ENCODE data around the gene HPS6.

Gene HPS6

GRCh38 chr10:102072673-102073527 lies 7.8 kb downstream of the HPS6 start:
- H3K4me1 ChIP-seq (ENCODE audit: control insufficient read depth, insufficient read depth, low read length) = no peaks in the 10 kb centered on the region
- H3K9ac ChIP-seq (ENCODE audit: low read depth, low read length) = no peak overlapping the region
- H3K4me3 ChIP-seq (ENCODE audit: low read length) = no peak overlapping the region
- no peaks in the 10 kb centered on the region for H3K9me3 ChIP-seq (replicated peaks; ENCODE audit: low read length)
- H3K4me2 ChIP-seq (ENCODE audit: low read length) = no peak overlapping the region
- no peaks in the 10 kb centered on the region for H3K27me3 ChIP-seq (ENCODE audit: control insufficient read depth, insufficient read depth, low read length)
- H3K36me3 ChIP-seq (ENCODE audit: insufficient read depth, low read length) = peaks cover 12% of the 10 kb centered on the region

- Histone ChIP-seq H3K9ac (ENCODE audit: low read depth, low read length) (no peak overlapping the region), H3K27me3 (ENCODE audit: control insufficient read depth, insufficient read depth, low read length) (no peaks in the 10 kb centered on the region), H3K4me3 (ENCODE audit: low read length) (no peak overlapping the region), H3K9me3 (replicated peaks; ENCODE audit: low read length) (no peaks in the 10 kb centered on the region), H3K4me1 (ENCODE audit: control insufficient read depth, insufficient read depth, low read length) (no peaks in the 10 kb centered on the region), H3K4me2 (ENCODE audit: low read length) (no peak overlapping the region), H3K36me3 (ENCODE audit: insufficient read depth, low read length) (no peaks in the 10 kb centered on the region)
These were observed 18.4 kb downstream of the HPS6 start for GRCh38 chr10:102083541-102083940.

GRCh38 chr10:102085336-102085735 lies 20.2 kb downstream of the HPS6 start:
- H3K9me3 ChIP-seq (replicated peaks; ENCODE audit: low read length) = no peaks in the 10 kb centered on the region
- H3K4me3 ChIP-seq (ENCODE audit: low read length) = no peak overlapping the region
- no peaks in the 10 kb centered on the region for H3K4me1 ChIP-seq (ENCODE audit: control insufficient read depth, insufficient read depth, low read length)
- no peaks in the 10 kb centered on the region for H3K36me3 ChIP-seq (ENCODE audit: insufficient read depth, low read length)
- no peaks in the 10 kb centered on the region for H3K27me3 ChIP-seq (ENCODE audit: control insufficient read depth, insufficient read depth, low read length)
- no peak overlapping the region for H3K4me2 ChIP-seq (ENCODE audit: low read length)
- no peak overlapping the region for H3K9ac ChIP-seq (ENCODE audit: low read depth, low read length)

- Histone ChIP-seq H3K4me1 (ENCODE audit: control insufficient read depth, insufficient read depth, low read length) (no peaks in the 10 kb centered on the region), H3K27me3 (ENCODE audit: control insufficient read depth, insufficient read depth, low read length) (no peaks in the 10 kb centered on the region), H3K4me3 (ENCODE audit: low read length) (no peak overlapping the region), H3K9ac (ENCODE audit: low read depth, low read length) (no peak overlapping the region), H3K9me3 (replicated peaks; ENCODE audit: low read length) (no peaks in the 10 kb centered on the region), H3K4me2 (ENCODE audit: low read length) (no peak overlapping the region), H3K36me3 (ENCODE audit: insufficient read depth, low read length) (no peaks in the 10 kb centered on the region)
These were observed 21.0 kb downstream of the HPS6 start for GRCh38 chr10:102086196-102086595.

GRCh38 chr10:102090772-102091171 lies 25.6 kb downstream of the HPS6 start:
- no peaks in the 10 kb centered on the region for H3K36me3 ChIP-seq (ENCODE audit: insufficient read depth, low read length)
- no peak overlapping the region for H3K4me2 ChIP-seq (ENCODE audit: low read length)
- H3K4me3 ChIP-seq (ENCODE audit: low read length) = no peak overlapping the region
- no peak overlapping the region for H3K9ac ChIP-seq (ENCODE audit: low read depth, low read length)
- H3K4me1 ChIP-seq (ENCODE audit: control insufficient read depth, insufficient read depth, low read length) = no peaks in the 10 kb centered on the region
- H3K27me3 ChIP-seq (ENCODE audit: control insufficient read depth, insufficient read depth, low read length) = no peaks in the 10 kb centered on the region
- no peaks in the 10 kb centered on the region for H3K9me3 ChIP-seq (replicated peaks; ENCODE audit: low read length)

- Histone ChIP-seq H3K36me3 (ENCODE audit: insufficient read depth, low read length) (no peaks in the 10 kb centered on the region), H3K4me1 (ENCODE audit: control insufficient read depth, insufficient read depth, low read length) (no peaks in the 10 kb centered on the region), H3K27me3 (ENCODE audit: control insufficient read depth, insufficient read depth, low read length) (no peaks in the 10 kb centered on the region), H3K4me3 (ENCODE audit: low read length) (no peak overlapping the region), H3K9ac (ENCODE audit: low read depth, low read length) (no peak overlapping the region), H3K9me3 (replicated peaks; ENCODE audit: low read length) (no peaks in the 10 kb centered on the region), H3K4me2 (ENCODE audit: low read length) (no peak overlapping the region)
These were observed 31.3 kb downstream of the HPS6 start for GRCh38 chr10:102096449-102096848.

- Histone ChIP-seq H3K4me2 (ENCODE audit: low read length) (no peak overlapping the region), H3K4me3 (ENCODE audit: low read length) (no peak overlapping the region), H3K27me3 (ENCODE audit: control insufficient read depth, insufficient read depth, low read length) (no peaks in the 10 kb centered on the region), H3K4me1 (ENCODE audit: control insufficient read depth, insufficient read depth, low read length) (no peaks in the 10 kb centered on the region), H3K9ac (ENCODE audit: low read depth, low read length) (no peak overlapping the region), H3K36me3 (ENCODE audit: insufficient read depth, low read length) (peaks cover 10% of the 10 kb centered on the region), H3K9me3 (replicated peaks; ENCODE audit: low read length) (no peaks in the 10 kb centered on the region)
These were observed 36.0 kb downstream of the HPS6 start for GRCh38 chr10:102101152-102101551.

- no peak overlapping the region for H3K9ac ChIP-seq (ENCODE audit: low read depth, low read length)
- H3K9me3 ChIP-seq (replicated peaks; ENCODE audit: low read length) = no peaks in the 10 kb centered on the region
- peaks cover 21% of the 10 kb centered on the region for H3K36me3 ChIP-seq (ENCODE audit: insufficient read depth, low read length)
- H3K4me1 ChIP-seq (ENCODE audit: control insufficient read depth, insufficient read depth, low read length) = no peaks in the 10 kb centered on the region
- H3K4me2 ChIP-seq (ENCODE audit: low read length) = no peak overlapping the region
- H3K4me3 ChIP-seq (ENCODE audit: low read length) = no peak overlapping the region
- no peaks in the 10 kb centered on the region for H3K27me3 ChIP-seq (ENCODE audit: control insufficient read depth, insufficient read depth, low read length)
These were observed 37.3 kb downstream of the HPS6 start for GRCh38 chr10:102102421-102102820.

GRCh38 chr10:102106998-102107397 lies 41.8 kb downstream of the HPS6 start:
- no peaks in the 10 kb centered on the region for H3K4me1 ChIP-seq (ENCODE audit: control insufficient read depth, insufficient read depth, low read length)
- no peak overlapping the region for H3K4me3 ChIP-seq (ENCODE audit: low read length)
- H3K27me3 ChIP-seq (ENCODE audit: control insufficient read depth, insufficient read depth, low read length) = no peaks in the 10 kb centered on the region
- H3K36me3 ChIP-seq (ENCODE audit: insufficient read depth, low read length) = peaks cover 58% of the 10 kb centered on the region
- no peaks in the 10 kb centered on the region for H3K9me3 ChIP-seq (replicated peaks; ENCODE audit: low read length)
- no peak overlapping the region for H3K9ac ChIP-seq (ENCODE audit: low read depth, low read length)
- no peak overlapping the region for H3K4me2 ChIP-seq (ENCODE audit: low read length)

- no peaks in the 10 kb centered on the region for H3K27me3 ChIP-seq (ENCODE audit: control insufficient read depth, insufficient read depth, low read length)
- peaks cover 55% of the 10 kb centered on the region for H3K36me3 ChIP-seq (ENCODE audit: insufficient read depth, low read length)
- no peak overlapping the region for H3K4me3 ChIP-seq (ENCODE audit: low read length)
- H3K9ac ChIP-seq (ENCODE audit: low read depth, low read length) = no peak overlapping the region
- no peak overlapping the region for H3K4me2 ChIP-seq (ENCODE audit: low read length)
- peaks cover 9% of the 10 kb centered on the region for H3K4me1 ChIP-seq (ENCODE audit: control insufficient read depth, insufficient read depth, low read length)
- no peaks in the 10 kb centered on the region for H3K9me3 ChIP-seq (replicated peaks; ENCODE audit: low read length)
These were observed 44.3 kb downstream of the HPS6 start for GRCh38 chr10:102109166-102110116.

- Histone ChIP-seq H3K27me3 (ENCODE audit: control insufficient read depth, insufficient read depth, low read length) (no peaks in the 10 kb centered on the region), H3K36me3 (ENCODE audit: insufficient read depth, low read length) (peaks cover 47% of the 10 kb centered on the region), H3K4me2 (ENCODE audit: low read length) (no peak overlapping the region), H3K9me3 (replicated peaks; ENCODE audit: low read length) (no peaks in the 10 kb centered on the region), H3K4me3 (ENCODE audit: low read length) (no peak overlapping the region), H3K9ac (ENCODE audit: low read depth, low read length) (no peak overlapping the region), H3K4me1 (ENCODE audit: control insufficient read depth, insufficient read depth, low read length) (peaks cover 20% of the 10 kb centered on the region)
These were observed 46.1 kb downstream of the HPS6 start for GRCh38 chr10:102111276-102111675.

All from skeletal muscle satellite cell (primary cell).